Measurements from ENCODE around the gene TTC1.

DNA sequence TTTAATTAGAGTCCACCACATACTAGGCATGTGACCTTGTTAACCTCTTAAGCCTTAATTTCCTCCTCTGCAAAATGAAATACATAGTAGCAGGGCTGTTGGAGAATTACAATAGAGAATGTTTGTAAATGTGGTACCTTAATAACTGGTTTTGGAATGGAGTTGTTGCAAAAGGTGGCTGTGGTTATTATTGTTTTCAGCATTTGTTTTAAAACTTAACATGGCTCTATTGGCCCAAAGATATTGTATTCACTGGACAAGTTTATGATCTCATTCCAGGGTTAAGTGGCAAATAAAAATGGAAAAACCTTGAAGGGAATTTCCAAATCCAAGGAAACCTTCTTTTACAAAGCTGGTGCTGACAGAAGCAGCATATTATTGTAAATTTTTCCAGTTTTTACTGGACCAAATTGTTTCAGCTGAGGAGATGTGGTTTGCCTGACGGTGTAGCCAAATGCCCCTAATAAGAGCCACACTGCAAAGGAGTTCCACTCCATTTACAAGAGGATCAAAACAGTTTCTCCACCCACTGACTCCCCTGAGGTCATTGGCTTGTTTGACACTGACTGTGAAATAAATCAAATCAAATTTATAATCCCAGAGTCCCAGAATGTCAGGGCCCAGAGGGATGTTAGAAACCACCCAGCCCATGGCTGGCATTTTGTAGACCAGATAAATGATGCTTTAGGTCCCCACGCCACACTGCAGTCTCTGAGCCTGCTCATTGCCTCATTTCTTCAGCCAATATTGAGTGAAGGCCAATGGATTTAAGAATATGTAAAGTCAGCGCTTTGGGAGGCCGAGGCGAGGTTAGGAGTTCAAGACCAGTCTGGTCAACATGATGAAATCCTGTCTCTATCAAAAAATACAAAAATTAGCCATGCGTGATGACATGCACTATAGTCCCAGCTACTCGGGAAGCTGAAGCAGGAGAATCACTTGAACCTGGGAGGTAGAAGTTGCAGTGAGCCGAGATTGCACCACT, 47.5 kb upstream of the TTC1 start:
- TF ChIP-seq, protein P1, sequence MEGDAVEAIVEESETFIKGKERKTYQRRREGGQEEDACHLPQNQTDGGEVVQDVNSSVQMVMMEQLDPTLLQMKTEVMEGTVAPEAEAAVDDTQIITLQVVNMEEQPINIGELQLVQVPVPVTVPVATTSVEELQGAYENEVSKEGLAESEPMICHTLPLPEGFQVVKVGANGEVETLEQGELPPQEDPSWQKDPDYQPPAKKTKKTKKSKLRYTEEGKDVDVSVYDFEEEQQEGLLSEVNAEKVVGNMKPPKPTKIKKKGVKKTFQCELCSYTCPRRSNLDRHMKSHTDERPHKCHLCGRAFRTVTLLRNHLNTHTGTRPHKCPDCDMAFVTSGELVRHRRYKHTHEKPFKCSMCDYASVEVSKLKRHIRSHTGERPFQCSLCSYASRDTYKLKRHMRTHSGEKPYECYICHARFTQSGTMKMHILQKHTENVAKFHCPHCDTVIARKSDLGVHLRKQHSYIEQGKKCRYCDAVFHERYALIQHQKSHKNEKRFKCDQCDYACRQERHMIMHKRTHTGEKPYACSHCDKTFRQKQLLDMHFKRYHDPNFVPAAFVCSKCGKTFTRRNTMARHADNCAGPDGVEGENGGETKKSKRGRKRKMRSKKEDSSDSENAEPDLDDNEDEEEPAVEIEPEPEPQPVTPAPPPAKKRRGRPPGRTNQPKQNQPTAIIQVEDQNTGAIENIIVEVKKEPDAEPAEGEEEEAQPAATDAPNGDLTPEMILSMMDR (IDR thresholded peaks at IDR 0.05): no peak
- no peak for TF ChIP-seq POLR2AphosphoS5 (IDR thresholded peaks at IDR 0.05)
- TF ChIP-seq POLR2A (IDR thresholded peaks at IDR 0.05): no peak
